GM10248 (cell line): ENCODE data around the gene SNRPD2.
A peak's percentile ranks its signal among the peaks of the same experiment; 100 is the strongest.

Source experiments
- CTCF ChIA-PET: fragments of 300-600 bp; sonication (Branson Sonifier 250); formaldehyde crosslinking; extraction: SDS; loops from one replicate; lab custom pipeline; 2021; ENCODE audit warnings: antibody characterized with exemption; lab: Yijun Ruan, JAX
- POLR2A ChIA-PET: fragments of 350-650 bp; sonication (Branson Sonifier 250); formaldehyde crosslinking; extraction: SDS; loops from one replicate; lab custom pipeline; 2020; ENCODE audit warnings: antibody characterized with exemption; lab: Yijun Ruan, JAX
- DNase-seq: peaks from one replicate; pipeline ENCODE4 v3.0.0; 2012; ENCODE audit errors: extremely low spot score
- CTCF ChIP-seq: IDR thresholded peaks from 2 replicates; pipeline ENCODE4 v1.5.1; 2012; ENCODE audit warnings: mild to moderate bottlenecking, low read depth; ENCODE audit errors: extremely low read depth, missing control alignments, control extremely low read depth

The SNRPD2 gene

GRCh38 chr19:45681391-45682015 lies 10.2 kb downstream of the SNRPD2 start:
- TF ChIP-seq CTCF: peak; percentile 89
- CTCF ChIA-PET: interaction anchor here (0.9 to 8.5 kb wide), 17 partner anchors 11 to 242 kb away, joined by 3 to 100 read pairs (median 5); partner anchors contain the start of genes GIPR, QPCTL, SIX5 and SNRPD2
- peak; percentile 85 for DNase-seq
- POLR2A ChIA-PET: interaction anchor here (1.4 kb wide), 1 partner anchor 11 kb away, joined by 3 read pairs; the partner anchor contains the start of genes QPCTL and SNRPD2

- POLR2A ChIA-PET: interaction anchor here (0.8 to 1.5 kb wide), 5 partner anchors 10 to 82 kb away, joined by 3 to 7 read pairs (median 3); partner anchors contain the start of genes QPCTL and SNRPD2
- CTCF ChIA-PET: interaction anchor here (0.7 to 8.5 kb wide), 12 partner anchors 8 to 238 kb away, joined by 3 to 100 read pairs (median 7); partner anchors contain the start of genes GIPR, QPCTL, SIX5 and SNRPD2
- peak; percentile 89 for DNase-seq
- no peak for TF ChIP-seq CTCF
Observed at GRCh38 chr19:45677351-45678230, 14.2 kb downstream of the SNRPD2 start.

DNA sequence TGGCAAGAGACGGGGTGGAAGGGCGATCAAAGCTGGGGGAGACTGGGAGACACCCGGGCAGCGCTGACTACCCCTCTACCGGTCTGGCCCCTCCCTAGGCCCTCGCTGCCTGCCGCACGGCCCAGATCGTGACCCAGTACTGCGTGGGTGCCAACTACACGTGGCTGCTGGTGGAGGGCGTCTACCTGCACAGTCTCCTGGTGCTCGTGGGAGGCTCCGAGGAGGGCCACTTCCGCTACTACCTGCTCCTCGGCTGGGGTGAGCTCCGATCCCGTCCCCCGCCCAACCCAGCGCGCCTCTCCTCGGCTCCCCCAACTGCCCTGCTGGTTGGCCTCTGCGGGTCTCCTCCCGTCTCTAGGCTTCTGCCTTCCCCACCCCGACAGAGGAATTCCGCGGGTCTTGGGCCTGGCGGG lies 14.9 kb downstream of the SNRPD2 start:
- ChIA-PET CTCF (interaction anchor here (1.3 to 8.5 kb wide), 9 partner anchors 7 to 238 kb away, joined by 3 to 100 read pairs (median 10); partner anchors contain the start of genes GIPR, QPCTL and SNRPD2), POLR2A (interaction anchor here (0.8 to 1.5 kb wide), 5 partner anchors 10 to 81 kb away, joined by 3 to 7 read pairs (median 3); partner anchors contain the start of genes QPCTL and SNRPD2)
- TF ChIP-seq CTCF: no peak
- DNase-seq: peak; percentile 45

DNA sequence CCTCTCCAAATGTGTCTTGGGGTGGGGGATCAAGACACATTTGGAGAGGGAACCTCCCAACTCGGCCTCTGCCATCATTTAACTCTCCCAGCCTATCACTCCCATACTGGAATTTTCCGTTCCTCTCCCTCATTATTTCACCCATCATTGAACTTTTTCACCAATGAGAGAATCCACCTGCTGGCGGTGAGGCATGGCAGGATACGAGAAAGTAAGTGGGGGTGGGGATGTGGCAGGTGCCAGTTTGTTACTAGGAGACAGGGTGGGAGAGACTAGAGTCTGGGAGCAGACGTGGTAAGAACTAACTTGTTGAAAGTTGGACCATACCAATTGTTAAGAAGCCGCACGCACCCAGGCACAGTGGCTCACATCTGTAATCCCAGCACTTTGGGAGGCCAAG lies 16.8 kb downstream of the SNRPD2 start:
- DNase-seq: no peak
- CTCF ChIA-PET: interaction anchor here (0.9 to 8.5 kb wide), 4 partner anchors 8 to 18 kb away, joined by 3 to 100 read pairs (median 4); partner anchors contain the start of genes QPCTL and SNRPD2
- POLR2A ChIA-PET: no interaction called here
- no peak for TF ChIP-seq CTCF

DNA sequence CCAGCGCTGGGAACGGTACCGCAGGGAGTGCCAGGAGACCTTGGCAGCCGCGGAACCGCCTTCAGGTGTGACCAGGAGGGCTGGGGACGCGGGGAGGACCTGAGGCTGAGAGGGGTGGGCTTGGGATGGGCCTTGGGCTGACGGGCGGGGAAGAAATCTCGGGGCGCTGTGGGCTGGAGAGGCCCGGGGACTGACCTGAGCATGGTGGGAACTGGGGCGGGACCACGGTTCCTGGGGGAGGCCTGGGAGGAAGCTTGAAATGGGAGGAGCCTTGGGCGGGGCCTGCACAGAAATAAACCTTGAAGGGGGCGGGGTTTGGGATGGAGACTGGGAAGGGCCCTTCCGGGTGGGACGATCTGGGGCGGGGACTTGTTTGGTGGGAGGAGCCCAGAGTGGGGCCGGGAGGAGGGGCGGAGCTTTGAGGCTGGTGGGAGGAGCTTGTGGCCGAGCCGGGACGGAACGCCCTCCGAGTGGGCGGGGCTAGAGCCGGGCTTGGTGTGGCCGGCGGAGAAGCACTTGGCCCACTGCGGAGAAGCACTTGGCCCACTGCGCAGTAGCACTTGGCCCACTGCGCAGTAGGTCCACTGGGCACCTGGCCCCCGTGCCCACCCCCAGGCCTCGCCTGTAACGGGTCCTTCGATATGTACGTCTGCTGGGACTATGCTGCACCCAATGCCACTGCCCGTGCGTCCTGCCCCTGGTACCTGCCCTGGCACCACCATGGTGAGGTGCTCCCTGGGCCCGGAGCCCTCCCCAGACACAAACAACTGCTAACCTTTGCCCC lies 20.9 kb downstream of the SNRPD2 start:
- TF ChIP-seq CTCF: no peak
- POLR2A ChIA-PET: interaction anchor here (0.6 to 1.4 kb wide), 5 partner anchors 25 to 639 kb away, joined by 3 to 4 read pairs (median 3); partner anchors contain the start of gene FOSB
- DNase-seq: peak; percentile 99

More for the DNA sequence above, 20.9 kb downstream of the SNRPD2 start:
- CTCF ChIA-PET: interaction anchor here (0.9 to 6.5 kb wide), 6 partner anchors 9 to 146 kb away, joined by 3 to 46 read pairs (median 12); partner anchors contain the start of genes QPCTL and SNRPD2
